ENCODE results near the gene BMPER. TPM values are rescaled to one million over a fixed set of nuclear protein-coding genes. Genes with fewer than 3 reads are reported as not detected.

BMPER gene
- total and polyA plus RNA-seq, 8 donors: 0.14 to 1.6 (median 0.46) TPM

GRCh38 chr7:33918438-33919143 is 13.3 kb downstream of the BMPER start:
- TF ChIP-seq CTCF (IDR thresholded peaks at IDR 0.05): no peak
- Histone ChIP-seq H3K27me3 (no peaks in the 10 kb centered on the region), H3K9me3 (no peaks in the 10 kb centered on the region), H3K4me3 (no peak overlapping the region), H3K4me1 (no peaks in the 10 kb centered on the region), H3K36me3 (no peaks in the 10 kb centered on the region), H3K27ac (no peak overlapping the region)
- intact Hi-C loops (cut with DNase I): no loop called here
- DNase-seq (no peak), FAIRE-seq (no peak), ATAC-seq (no peak)
- 69 to 72% methylated on average over 3 of the region's 3 CpGs for WGBS, 2 donors

GRCh38 chr7:33919449-33919848 is 14.1 kb downstream of the BMPER start:
- DNase-seq: no peak
- no peak for ATAC-seq
- Histone ChIP-seq H3K27me3 (no peaks in the 10 kb centered on the region), H3K4me3 (no peak overlapping the region), H3K27ac (no peak overlapping the region), H3K36me3 (no peaks in the 10 kb centered on the region), H3K4me1 (no peaks in the 10 kb centered on the region), H3K9me3 (no peaks in the 10 kb centered on the region)
- TF ChIP-seq CTCF (IDR thresholded peaks at IDR 0.05): no peak
- intact Hi-C loops (cut with DNase I): no loop called here
- FAIRE-seq: no peak

- no peaks in the 10 kb centered on the region for H3K9me3 ChIP-seq
- peak in 2 of 4 donors; percentile 32 to 50 for ATAC-seq
- no peaks in the 10 kb centered on the region for H3K27me3 ChIP-seq
- no peaks in the 10 kb centered on the region for H3K4me1 ChIP-seq
- H3K36me3 ChIP-seq: no peaks in the 10 kb centered on the region
- no peak for DNase-seq
- no peak overlapping the region for H3K27ac ChIP-seq
- intact Hi-C loops (cut with DNase I): no loop called here
- WGBS, 2 donors: 67 to 77% methylated on average over 17 of the region's 17 CpGs
- no peak overlapping the region for H3K4me3 ChIP-seq
- FAIRE-seq: no peak
- no peak for TF ChIP-seq CTCF (IDR thresholded peaks at IDR 0.05)
Observed at GRCh38 chr7:33921216-33921938, 16.0 kb downstream of the BMPER start.

- intact Hi-C loops (cut with DNase I): no loop called here
- no peak for TF ChIP-seq CTCF (IDR thresholded peaks at IDR 0.05)
- peak in 2 of 4 donors; percentile 62 to 68 for ATAC-seq
- H3K36me3 ChIP-seq: no peaks in the 10 kb centered on the region
- no peaks in the 10 kb centered on the region for H3K27me3 ChIP-seq
- no peak for DNase-seq
- no peak overlapping the region for H3K27ac ChIP-seq
- WGBS, 2 donors: 72 to 76% methylated on average over 2 of the region's 2 CpGs
- H3K4me1 ChIP-seq: no peaks in the 10 kb centered on the region
- no peak overlapping the region for H3K4me3 ChIP-seq
- FAIRE-seq: no peak
- H3K9me3 ChIP-seq: no peaks in the 10 kb centered on the region
Observed at GRCh38 chr7:33922820-33923219, 17.5 kb downstream of the BMPER start.
